Transverse colon (tissue), 3 donors: Measurements from ENCODE around the gene SBNO2.

Source experiments
- CTCF ChIP-seq, 5 experiments: fragments of 200-600 bp in 3 of 5; fragments of 450-650 bp in 2 of 5; sonication (generic) in 3 of 5; IDR thresholded peaks; 1 replicate in 2 of 5; 2 replicates in 3 of 5; pipeline ENCODE4 v1.5.1; 2016 to 2017; ENCODE audit warnings: antibody characterized with exemption in 5 of 5, inconsistent platforms in 3 of 5, mild to moderate bottlenecking in 2 of 5, moderate library complexity in 1 of 5
- EP300 ChIP-seq: sonication (generic); formaldehyde crosslinking; IDR thresholded peaks from one replicate; pipeline ENCODE4 v1.6.1; 2017; ENCODE audit warnings: antibody characterized with exemption, low read depth
- POLR2A ChIP-seq: fragments of 450-650 bp; IDR thresholded peaks from one replicate; pipeline ENCODE4 v1.6.1; 2016; ENCODE audit warnings: antibody characterized with exemption, mild to moderate bottlenecking, moderate library complexity

DNA sequence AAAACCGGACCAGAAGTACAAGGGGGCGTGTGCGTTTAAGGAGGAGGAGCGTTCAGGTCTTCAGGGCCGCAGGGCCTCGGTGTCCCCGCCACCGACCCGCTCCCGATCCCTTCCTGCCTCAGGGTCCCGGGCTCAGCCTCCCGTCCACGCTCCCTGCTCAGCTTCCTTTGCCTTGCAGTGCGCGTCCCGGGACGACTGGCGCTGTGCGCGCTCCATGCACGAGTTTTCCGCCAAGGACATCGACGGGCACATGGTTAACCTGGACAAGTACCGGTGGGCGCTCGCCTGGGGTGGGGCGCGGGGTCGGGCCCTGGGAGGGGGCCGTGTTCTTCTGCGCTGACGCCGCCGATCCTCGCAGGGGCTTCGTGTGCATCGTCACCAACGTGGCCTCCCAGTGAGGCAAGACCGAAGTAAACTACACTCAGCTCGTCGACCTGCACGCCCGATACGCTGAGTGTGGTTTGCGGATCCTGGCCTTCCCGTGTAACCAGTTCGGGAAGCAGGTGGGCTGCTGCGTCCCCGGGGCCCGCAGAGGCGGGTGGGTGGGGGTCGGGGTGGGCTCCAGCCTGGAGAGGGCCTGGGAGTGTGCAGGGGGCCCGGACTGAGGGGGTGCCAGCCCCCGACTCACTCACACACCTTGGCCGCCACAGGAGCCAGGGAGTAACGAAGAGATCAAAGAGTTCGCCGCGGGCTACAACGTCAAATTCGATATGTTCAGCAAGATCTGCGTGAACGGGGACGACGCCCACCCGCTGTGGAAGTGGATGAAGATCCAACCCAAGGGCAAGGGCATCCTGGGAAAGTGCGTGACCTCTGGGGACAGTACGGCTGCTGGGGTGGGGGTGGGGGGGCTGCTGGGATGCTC lies 68.8 kb downstream of the SBNO2 start:
- TF ChIP-seq POLR2A (no peak), CTCF (IDR thresholded peaks at IDR 0.05) (no peak), EP300 (no peak)
